ENCODE results near the gene UTF1. TPM values are rescaled to one million over a fixed set of nuclear protein-coding genes. Genes with fewer than 3 reads are reported as not detected.

The UTF1 gene
- total RNA-seq, 2 experiments from 2014 or later = not detected

DNA sequence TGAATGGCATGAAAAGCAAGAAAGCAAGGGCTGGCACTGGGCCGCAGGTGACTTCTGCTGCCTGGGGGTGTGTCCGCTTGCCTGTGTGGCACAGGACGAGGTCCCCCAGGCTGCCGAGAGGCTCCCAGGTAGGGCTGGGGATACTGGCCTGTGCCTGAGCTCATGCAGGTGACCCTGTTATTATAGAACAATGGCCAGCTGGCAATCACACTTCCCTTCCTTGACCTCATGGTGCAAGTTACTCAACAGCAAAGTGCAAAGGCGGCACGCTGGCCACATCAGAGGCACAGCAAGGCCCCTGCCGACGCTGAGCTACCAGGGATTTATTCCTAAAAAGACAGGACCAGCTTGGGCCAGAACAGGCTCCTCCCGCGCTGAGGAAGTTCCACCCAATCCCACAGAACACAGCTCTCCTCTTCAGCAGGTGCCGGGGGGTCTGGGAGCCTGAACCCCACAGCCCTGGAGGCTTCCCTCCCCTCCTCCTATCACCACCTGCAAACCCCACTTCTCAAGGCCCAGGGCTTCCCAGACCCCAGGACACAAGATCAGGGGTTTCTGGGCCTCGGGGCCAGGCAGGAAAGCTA lies 48.1 kb downstream of the UTF1 start:
- no peak for DNase-seq
- no peaks in the 10 kb centered on the region for H3K27me3 Mint-ChIP-seq (ENCODE audit: low read depth)
- peak overlapping the region; percentile 19 for H3K27ac Mint-ChIP-seq
- H3K9me3 Mint-ChIP-seq = no peaks in the 10 kb centered on the region
- peaks cover 7% of the 10 kb centered on the region for H3K36me3 Mint-ChIP-seq (ENCODE audit: low read depth)
- CTCF ChIA-PET = interaction anchor here (1.0 to 2.8 kb wide), 4 partner anchors 20 to 135 kb away, joined by 3 to 7 read pairs (median 4); no protein-coding TSS in a partner anchor
- intact Hi-C loops (cut with micrococcal nuclease) = loop anchor here (5.0 kb wide), 2 partner anchors 316 to 346 kb away; no protein-coding TSS in a partner anchor
- H3K4me3 Mint-ChIP-seq = no peak overlapping the region
- peaks cover 23% of the 10 kb centered on the region for H3K4me1 Mint-ChIP-seq (ENCODE audit: low read depth)

DNA sequence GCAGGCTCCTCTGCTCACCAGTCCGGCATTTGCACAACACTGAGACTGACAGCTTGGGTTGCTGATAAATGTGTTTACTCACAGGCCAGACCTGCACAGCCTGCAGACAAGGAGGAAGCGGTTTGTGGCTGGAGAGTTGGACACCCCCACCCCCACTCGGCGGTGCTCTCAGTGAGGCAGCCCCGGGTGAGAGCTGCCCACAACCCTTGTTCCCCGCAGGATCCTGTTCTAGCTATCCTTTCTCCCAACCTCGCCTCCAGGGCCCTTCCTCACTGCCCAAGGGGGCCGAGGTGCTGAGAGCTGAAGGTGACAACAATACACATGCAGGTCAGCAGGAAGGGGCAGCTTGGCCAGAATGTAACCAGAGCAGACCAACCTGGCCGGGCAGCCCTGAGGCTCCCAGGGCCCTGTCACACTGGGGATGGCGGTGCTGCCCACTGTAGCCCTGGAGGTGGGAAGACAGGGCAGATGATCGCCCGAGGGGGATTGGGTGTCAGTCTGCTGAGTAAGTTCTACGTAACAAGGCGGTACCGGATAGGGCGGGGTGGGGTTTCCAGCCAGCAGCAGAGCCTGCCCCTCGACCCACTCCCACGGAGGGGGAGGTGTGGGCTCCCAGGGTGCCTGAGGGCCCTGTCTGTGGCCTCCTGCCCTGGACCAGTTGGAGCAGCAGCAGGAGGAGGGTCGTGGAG lies 48.7 kb downstream of the UTF1 start:
- Mint-ChIP-seq H3K27ac (peak overlapping the region; percentile 19), H3K4me1 (ENCODE audit: low read depth) (peaks cover 23% of the 10 kb centered on the region), H3K36me3 (ENCODE audit: low read depth) (peaks cover 10% of the 10 kb centered on the region), H3K27me3 (ENCODE audit: low read depth) (no peaks in the 10 kb centered on the region), H3K9me3 (no peaks in the 10 kb centered on the region), H3K4me3 (no peak overlapping the region)
- intact Hi-C loops (cut with micrococcal nuclease) = loop anchor here (5.0 kb wide), 2 partner anchors 316 to 346 kb away; no protein-coding TSS in a partner anchor
- CTCF ChIA-PET = interaction anchor here (1.0 to 2.8 kb wide), 4 partner anchors 21 to 135 kb away, joined by 3 to 7 read pairs (median 4); no protein-coding TSS in a partner anchor
- no peak for DNase-seq

DNA sequence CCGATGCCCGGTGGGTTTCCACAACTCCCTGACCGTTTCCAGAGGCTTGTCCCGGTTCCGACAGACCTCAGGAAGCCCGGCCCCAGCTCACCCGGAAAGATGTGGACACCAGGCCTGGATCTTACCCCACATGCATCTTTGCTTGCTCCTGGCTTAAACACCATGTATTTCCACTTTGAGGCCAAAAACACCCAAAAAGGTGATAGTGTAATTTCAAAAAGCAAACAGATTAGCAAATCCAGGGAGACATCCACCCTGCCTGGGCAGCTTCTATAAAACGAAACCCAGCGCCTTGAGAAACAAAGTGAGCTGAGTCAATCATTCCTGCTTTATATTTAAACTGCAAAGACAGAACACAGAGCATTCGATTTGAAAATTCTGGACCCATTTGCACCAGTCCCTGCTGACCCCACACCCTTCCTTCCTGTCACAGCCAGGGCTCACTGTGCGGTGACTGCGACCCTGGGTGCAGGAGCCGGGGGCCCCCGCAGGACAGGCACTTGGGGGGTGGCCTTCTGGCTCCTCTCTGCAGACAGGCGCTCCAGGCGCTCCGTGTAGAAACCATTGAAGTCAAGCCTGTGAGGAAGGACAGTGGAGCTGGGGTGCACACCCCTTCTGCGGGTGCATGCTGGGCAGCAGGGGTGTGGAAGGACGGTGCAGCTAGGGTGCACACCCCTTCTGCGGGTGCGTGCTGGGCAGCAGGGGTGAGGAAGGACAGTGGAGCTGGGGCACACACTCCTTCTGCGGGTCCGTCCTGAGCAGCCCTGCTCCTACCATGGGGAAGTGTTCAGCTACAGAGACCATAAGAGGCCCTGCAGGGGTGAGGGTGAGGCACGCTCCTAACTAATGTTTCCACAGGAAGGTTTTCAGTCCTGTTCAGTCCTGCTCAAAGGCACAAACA lies 49.6 kb downstream of the UTF1 start:
- Mint-ChIP-seq H3K9me3 (no peaks in the 10 kb centered on the region), H3K4me3 (no peak overlapping the region), H3K36me3 (ENCODE audit: low read depth) (peaks cover 11% of the 10 kb centered on the region), H3K27ac (no peak overlapping the region), H3K4me1 (ENCODE audit: low read depth) (peaks cover 23% of the 10 kb centered on the region), H3K27me3 (ENCODE audit: low read depth) (no peaks in the 10 kb centered on the region)
- intact Hi-C loops (cut with micrococcal nuclease) = loop anchor here (5.0 kb wide), 2 partner anchors 317 to 347 kb away; no protein-coding TSS in a partner anchor
- CTCF ChIA-PET = interaction anchor here (0.6 to 2.8 kb wide), 3 partner anchors 15 to 28 kb away, joined by 3 to 7 read pairs (median 4); no protein-coding TSS in a partner anchor
- DNase-seq = no peak

- CTCF ChIA-PET = interaction anchor here (0.6 to 2.8 kb wide), 3 partner anchors 16 to 298 kb away, joined by 3 to 7 read pairs (median 3); no protein-coding TSS in a partner anchor
- Mint-ChIP-seq H3K4me3 (no peak overlapping the region), H3K27ac (no peak overlapping the region), H3K27me3 (ENCODE audit: low read depth) (no peaks in the 10 kb centered on the region), H3K36me3 (ENCODE audit: low read depth) (peaks cover 10% of the 10 kb centered on the region), H3K4me1 (ENCODE audit: low read depth) (peaks cover 20% of the 10 kb centered on the region), H3K9me3 (no peaks in the 10 kb centered on the region)
- intact Hi-C loops (cut with micrococcal nuclease) = no loop called here
- no peak for DNase-seq
Measured at GRCh38 chr10:133280391-133281059, 50.5 kb downstream of the UTF1 start.

DNA sequence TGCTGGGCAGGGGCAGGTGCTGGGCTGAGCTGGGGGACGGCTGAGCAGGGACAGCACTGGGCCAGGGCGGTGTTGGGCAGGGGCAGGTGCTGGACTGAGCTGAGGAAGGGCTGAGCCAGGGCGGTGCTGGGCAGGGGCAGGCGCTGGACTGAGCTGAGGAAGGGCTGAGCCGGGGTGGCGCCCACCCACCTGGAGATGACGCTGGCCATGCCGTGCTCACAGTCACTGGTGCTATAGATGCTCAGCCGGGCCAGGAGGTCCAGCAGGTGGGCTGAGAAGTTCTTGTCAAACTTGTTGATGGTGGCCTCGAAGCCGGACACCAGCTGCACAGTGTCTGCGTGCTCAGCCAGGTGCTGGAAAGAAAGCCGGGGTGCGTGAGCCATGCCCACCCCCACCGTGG lies 51.1 kb downstream of the UTF1 start:
- no peaks in the 10 kb centered on the region for H3K27me3 Mint-ChIP-seq (ENCODE audit: low read depth)
- H3K4me1 Mint-ChIP-seq (ENCODE audit: low read depth) = peaks cover 17% of the 10 kb centered on the region
- CTCF ChIA-PET = interaction anchor here (0.6 kb wide), 1 partner anchor 299 kb away, joined by 3 read pairs; no protein-coding TSS in a partner anchor
- H3K4me3 Mint-ChIP-seq = no peak overlapping the region
- peaks cover 15% of the 10 kb centered on the region for H3K36me3 Mint-ChIP-seq (ENCODE audit: low read depth)
- intact Hi-C loops (cut with micrococcal nuclease) = no loop called here
- DNase-seq = no peak
- H3K9me3 Mint-ChIP-seq = no peaks in the 10 kb centered on the region
- H3K27ac Mint-ChIP-seq = no peak overlapping the region

Small RNA genes lying within 50 kb of the gene (microRNA-seq; reads per million reads assigned to microRNA genes)
- not detected for gene MIR202 (ENCODE audit: borderline microRNAs expressed, borderline replicate concordance)

Other genes starting within 250 kb of the UTF1 start
- not detected for gene ADGRA1, start 142.3 kb upstream of the UTF1 start, total RNA-seq
- gene KNDC1, start 70.0 kb upstream of the UTF1 start, total RNA-seq = not detected
- gene VENTX, start 7.6 kb downstream of the UTF1 start, total RNA-seq = not detected
- gene ADAM8, start 46.7 kb downstream of the UTF1 start, total RNA-seq = 100 to 1,000 TPM; 112 to 120 TPM
- gene TUBGCP2, start 78.7 kb downstream of the UTF1 start, total RNA-seq = 10 to 100 TPM; 47.9 to 56.1 TPM
- 10 to 100 TPM; 37.1 to 39.4 TPM for gene ZNF511, start 78.7 kb downstream of the UTF1 start, total RNA-seq
- gene CALY, start 106.7 kb downstream of the UTF1 start, total RNA-seq = not detected
- not detected for gene PRAP1, start 117.2 kb downstream of the UTF1 start, total RNA-seq
- 10 to 100 TPM; 29.9 to 34.9 TPM for gene FUOM, start 127.8 kb downstream of the UTF1 start, total RNA-seq
- 10 to 100 TPM; 45.8 to 48.7 TPM for gene ECHS1, start 143.1 kb downstream of the UTF1 start, total RNA-seq
- 1 to 10 TPM; 4.4 to 5.0 TPM for gene PAOX, start 149.0 kb downstream of the UTF1 start, total RNA-seq
- gene MTG1, start 163.9 kb downstream of the UTF1 start, total RNA-seq = 10 to 100 TPM; 31.6 to 32.9 TPM
- gene SPRN, start 194.4 kb downstream of the UTF1 start, total RNA-seq = not detected
- 1 to 10 TPM; 1.5 to 1.6 TPM for gene SCART1, start 223.7 kb downstream of the UTF1 start, total RNA-seq

Data from activated naive CD4-positive, alpha-beta T cell treated with anti-CD3 and anti-CD28 coated beads for 36 hours (primary cell).